ENCODE data around the gene UPF3B.
"Not testable (repeated sequence)": the region's sequence is repeated elsewhere in the genome, so short reads cannot be mapped to it uniquely, and the experiment has no call there.

The UPF3B gene

GRCh38 chrX:119826399-119826959, 26.3 kb downstream of the UPF3B start:
- no peak for DNase-seq (ENCODE audit: low read depth in 2 of 2, low spot score in 1 of 2)

- not testable (repeated sequence) for DNase-seq (ENCODE audit: low read depth in 2 of 2, low spot score in 1 of 2)
These were observed 28.5 kb downstream of the UPF3B start for GRCh38 chrX:119824221-119824620.

GRCh38 chrX:119821703-119822102, 31.1 kb downstream of the UPF3B start:
- DNase-seq (ENCODE audit: low read depth in 2 of 2, low spot score in 1 of 2), result not testable (repeated sequence)

GRCh38 chrX:119817130-119817690, 35.6 kb downstream of the UPF3B start:
- no peak for DNase-seq (ENCODE audit: low read depth in 2 of 2, low spot score in 1 of 2)

- no peak for DNase-seq (ENCODE audit: low read depth in 2 of 2, low spot score in 1 of 2)
These were observed 36.5 kb downstream of the UPF3B start for GRCh38 chrX:119816300-119816699.

- DNase-seq (ENCODE audit: low read depth in 2 of 2, low spot score in 1 of 2), result no peak
These were observed 43.5 kb downstream of the UPF3B start for GRCh38 chrX:119809185-119809666.

GRCh38 chrX:119808461-119808860, 44.3 kb downstream of the UPF3B start:
- not testable (repeated sequence) for DNase-seq (ENCODE audit: low read depth in 2 of 2, low spot score in 1 of 2)

- DNase-seq (ENCODE audit: low read depth in 2 of 2, low spot score in 1 of 2), result no peak
These were observed 50.2 kb downstream of the UPF3B start for GRCh38 chrX:119802546-119802945.

GRCh38 chrX:119801253-119802221, 51.2 kb downstream of the UPF3B start:
- no peak for DNase-seq (ENCODE audit: low read depth in 2 of 2, low spot score in 1 of 2)

GRCh38 chrX:119791437-119792231, 61.1 kb downstream of the UPF3B start, which contains the start of gene RPL39:
TSS of gene RPL39 (minus strand) at chrX:119791630. CDS start at chrX:119791576, 54 bp downstream.
- DNase-seq (ENCODE audit: low read depth in 2 of 2, low spot score in 1 of 2), result peak; percentile 31 to 65

GRCh38 chrX:119790977-119791436, 61.8 kb downstream of the UPF3B start:
- peak in 1 of 2 donors; percentile 9 for DNase-seq (ENCODE audit: low read depth in 2 of 2, low spot score in 1 of 2)

- DNase-seq (ENCODE audit: low read depth in 2 of 2, low spot score in 1 of 2), result no peak
These were observed 67.9 kb downstream of the UPF3B start for GRCh38 chrX:119784747-119785446.

Measured in stimulated activated CD8-positive, alpha-beta memory T cell treated with anti-CD3 and anti-CD28 coated beads, Interleukin-4, amount 100 ng/mL, for 4 hours (primary cell).